Stimulated activated CD8-positive, alpha-beta memory T cell treated with anti-CD3 and anti-CD28 coated beads, Interleukin-4, amount 100 ng/mL, for 24 hours (primary cell): Measurements from ENCODE around the gene ADGRL2.

ENCODE experiments used
- DNase-seq: peaks from one replicate; pipeline ENCODE4 v3.0.0-alpha.2; 2020; ENCODE audit warnings: low read depth

ADGRL2 gene

DNA sequence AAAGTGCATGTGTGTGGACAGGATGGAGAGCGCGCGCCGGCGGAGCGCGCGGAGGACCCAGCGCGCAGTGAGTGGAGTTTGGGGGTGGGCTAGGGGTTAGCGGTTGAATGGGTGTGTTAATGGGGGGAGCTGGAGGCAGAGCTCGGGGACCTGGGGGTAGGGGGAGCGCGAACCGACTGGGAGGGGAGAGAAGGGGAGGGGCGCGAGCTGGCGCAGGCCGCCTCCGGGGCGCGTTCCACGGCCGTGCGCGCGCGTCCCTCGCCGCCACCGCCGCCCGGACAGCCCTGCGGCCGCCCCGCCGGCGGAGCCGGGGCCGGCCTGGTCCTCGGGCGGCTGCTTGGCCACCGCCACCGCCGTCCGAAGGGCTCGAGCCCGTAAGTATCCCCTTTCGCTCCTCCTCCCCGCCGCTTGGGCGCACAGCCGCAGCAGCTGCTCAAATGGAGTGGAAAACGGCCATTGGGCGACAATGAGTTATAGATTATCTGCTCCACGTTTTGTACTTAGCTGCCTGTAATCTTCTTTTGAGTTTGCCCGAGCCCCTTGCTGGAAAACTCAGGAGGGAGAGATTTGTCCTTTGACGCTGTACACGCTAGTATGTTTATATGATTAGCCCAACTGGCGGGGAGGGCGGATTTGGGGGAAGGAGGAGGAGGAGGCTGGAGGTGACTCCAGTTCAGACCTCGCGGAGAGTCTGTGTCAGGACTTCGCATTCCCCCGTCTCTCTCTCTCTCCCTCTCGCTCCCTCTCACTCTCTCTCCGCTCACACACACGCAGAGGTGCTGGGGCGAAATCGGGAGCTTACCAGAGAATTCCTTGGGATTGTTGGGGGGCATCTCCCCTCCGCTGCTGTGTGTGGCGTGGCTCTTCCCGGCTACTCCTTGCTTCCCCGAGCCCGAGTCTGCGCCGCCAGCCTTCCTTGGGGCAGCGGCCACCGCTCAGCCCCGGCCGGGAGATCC, at the start of gene ADGRL2:
TSS of gene ADGRL2 (plus strand) at position 240 of the 956 bp plus-strand sequence. CDS start 36,051 bp downstream, outside the sequence.
- DNase-seq = no peak

DNA sequence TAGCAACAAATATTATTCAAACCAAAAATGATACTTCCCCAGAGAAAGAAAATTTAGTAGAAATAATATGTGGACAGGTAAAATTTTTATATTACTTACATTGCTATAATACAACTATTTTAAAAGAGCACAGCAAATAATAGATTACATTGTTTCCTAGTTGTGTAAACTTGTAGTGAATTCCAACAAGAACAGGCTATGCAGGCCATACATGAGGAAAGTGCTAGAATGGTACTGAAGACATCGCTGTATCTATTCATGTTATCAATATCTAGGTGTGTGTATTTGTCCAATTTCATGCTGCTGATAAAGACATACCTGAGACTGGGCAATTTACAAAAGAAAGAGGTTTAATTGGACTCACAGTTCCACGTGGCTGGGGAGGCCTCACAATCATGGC, 47.9 kb upstream of the ADGRL2 start:
- DNase-seq = no peak

DNA sequence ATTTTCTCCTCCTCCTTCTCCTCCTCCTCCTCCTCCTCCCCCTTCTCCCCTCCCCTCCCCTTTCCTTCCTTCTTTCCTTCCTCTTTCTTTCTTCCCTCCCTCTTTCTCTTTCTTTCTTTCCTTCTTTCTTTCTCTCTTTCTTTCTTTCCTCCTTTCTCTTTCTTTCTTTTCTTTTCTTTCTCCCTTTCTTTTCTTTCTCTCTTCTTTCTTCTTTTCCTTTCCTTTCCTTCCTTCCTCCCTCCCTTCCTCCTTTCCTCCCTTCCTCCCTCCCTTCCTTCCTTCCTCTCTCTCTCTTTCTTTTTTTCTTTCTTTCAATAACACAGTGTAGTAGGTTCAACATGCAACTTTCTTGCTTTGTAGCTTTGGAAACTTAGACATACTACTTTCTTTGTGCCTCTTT, 46.3 kb upstream of the ADGRL2 start:
- DNase-seq = no peak

DNA sequence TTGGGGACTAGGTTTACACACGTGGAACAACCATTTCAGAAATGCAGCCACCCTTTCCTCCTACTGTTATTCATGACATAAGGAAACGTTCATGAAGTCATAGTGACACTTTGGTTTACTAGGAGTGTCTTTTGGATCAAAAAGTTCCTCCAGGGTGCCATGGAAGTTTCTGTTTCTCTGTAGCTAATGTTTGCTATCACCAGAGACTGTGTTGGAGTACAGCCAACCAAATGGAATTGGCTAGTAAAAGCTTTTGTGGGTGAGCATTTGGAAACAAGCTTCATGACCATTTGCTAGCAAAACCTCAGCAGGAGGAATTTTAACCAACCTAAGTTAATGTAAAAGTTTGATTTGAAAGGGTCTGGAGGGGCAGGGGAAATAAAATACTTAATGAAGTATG, 43.9 kb upstream of the ADGRL2 start:
- DNase-seq = no peak

DNA sequence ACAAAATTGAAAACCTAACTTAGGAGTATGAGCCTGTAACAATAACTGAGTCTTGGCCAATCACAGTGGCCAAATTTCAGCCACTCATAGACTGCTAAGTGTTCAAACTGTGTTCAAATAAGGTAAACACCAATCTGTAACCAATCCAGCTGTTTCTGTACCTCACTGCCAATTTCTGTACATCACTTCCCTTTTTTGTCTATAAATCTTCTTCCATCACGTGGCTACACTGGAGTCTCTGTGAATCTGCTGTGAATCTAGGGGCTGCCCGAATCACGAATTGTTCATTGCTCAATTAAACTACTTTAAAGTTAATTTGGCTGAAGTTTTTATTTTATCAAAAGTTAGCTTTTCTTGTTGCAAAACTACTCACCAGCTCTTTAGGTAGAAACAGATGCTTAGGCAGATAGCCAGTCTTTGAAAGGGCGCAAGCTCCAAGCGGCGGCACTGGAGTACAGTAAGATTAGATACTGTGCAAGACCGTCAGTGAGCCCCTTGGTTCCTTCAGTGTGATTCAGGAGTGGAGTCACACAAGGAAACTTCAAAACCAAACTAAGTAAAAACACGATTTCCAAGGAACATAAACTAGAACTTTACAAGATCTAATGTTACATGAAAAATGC, 43.2 kb upstream of the ADGRL2 start:
- DNase-seq = no peak

DNA sequence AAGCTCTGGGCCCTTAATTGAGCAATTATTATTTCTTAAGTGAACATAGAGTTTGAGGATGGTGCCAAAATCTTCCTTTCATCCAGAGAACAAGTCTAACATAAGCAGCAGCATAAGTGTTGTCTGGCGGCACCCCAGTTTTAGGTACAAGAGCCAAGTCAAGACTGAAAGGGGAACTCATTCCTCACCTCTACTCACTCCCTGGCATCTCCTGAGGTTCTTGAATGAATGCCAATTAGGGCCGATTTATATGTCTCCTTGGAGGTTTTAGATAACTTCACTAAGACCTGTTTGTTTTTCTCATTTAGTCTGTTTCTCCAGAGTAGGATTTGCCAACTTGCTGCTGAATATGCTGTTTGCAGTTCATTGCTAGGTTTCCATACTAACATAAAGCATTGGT, 42.6 kb upstream of the ADGRL2 start:
- no peak for DNase-seq

DNA sequence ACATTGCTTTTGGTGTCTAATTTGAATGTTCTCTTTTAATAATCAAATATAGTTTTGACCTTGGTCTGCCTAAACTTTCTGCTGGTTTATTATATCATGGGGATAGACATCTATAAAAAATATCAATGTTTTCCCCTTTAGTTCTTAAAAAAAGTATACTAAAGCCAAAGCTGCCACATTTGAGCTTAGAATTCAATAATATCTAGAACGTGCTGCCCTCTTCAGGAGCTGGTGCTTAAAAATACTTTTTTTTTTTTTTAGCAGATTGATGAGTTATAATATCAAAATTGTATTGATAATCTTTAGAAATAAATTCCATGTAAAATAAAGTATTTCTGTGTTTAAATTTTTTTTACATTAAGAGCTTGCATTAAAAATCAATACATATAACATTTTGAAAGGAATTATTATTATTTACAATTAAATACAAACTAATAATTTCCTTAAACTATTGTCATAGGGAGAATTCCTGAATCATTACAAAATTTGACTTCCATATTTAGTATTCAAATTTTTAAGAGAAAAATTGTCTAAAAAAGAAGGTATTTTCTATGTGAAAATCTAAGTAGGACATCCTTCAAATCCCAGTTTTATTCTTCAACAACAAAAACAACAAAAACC, 40.1 kb upstream of the ADGRL2 start:
- DNase-seq = no peak

DNA sequence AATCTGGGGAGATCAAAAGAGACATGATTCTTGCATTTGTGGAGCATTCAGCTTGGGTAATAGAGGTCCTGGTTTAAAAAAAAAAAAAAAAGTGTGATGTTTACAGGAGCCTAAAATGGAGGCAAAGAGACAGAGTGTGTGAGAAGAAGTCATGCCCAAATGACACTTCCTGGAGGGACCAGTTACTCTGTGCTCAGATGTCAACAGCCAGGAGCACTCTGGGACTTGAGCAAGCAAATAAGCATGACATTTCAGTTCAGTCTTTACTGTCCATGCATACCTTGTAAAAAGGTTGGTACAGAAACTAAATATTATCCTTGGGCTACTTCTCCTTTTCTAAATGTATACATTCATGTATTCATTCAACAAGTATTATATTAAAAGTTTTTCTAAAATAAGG, 25.2 kb upstream of the ADGRL2 start:
- no peak for DNase-seq

DNA sequence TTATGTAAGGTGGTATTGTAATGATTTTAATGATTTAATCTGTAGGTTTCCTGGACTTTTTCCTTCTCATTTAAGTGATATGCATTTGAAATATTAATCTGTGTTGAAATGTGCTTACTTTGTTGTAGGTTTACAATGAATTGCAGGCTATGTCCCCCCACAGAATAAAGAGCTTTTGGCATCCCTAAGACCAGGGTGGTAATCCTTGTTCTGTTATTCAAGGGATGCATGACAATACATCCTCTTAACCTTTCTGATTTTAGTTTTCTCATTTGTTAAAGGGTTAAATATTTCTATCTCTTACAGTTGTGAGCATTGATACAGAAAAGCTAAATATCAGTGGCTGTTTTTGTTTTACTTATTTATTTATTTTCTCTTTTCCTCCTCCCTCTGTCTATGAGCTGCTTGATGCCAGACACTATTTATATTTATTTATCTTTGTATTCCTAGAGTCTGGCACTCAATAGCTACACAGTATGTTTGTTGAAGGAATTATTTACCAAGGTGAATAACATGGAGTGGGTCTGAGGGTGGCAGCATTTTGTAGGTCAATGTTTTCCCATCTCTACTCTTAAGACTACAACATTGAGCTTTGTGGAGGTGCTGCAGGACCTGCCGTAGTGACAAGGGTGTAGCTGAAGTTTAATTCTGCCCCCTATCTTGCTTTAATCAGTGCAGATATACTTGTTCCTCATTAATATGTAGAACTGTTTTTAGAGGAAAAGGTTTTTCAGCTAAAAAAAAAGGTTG, 19.9 kb upstream of the ADGRL2 start:
- no peak for DNase-seq

DNA sequence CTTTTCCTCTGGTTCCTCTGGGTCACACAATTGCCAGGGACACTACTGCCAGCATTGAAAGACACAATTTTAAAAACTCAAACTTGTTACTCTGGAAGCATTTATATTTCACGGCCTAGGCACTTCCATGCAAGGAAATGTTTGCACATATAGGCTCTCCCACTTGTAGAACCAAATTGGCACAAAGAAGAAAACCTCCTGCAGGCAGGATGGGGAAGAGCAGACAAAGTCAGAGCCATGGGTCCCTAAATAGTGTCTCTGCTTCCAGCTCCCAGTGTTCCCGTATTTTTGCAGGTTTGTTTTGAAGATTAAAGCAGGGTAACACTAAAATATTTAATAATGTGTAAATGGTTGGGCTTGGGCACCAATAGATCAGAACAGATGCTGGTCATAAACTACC, 19.0 kb upstream of the ADGRL2 start:
- no peak for DNase-seq

DNA sequence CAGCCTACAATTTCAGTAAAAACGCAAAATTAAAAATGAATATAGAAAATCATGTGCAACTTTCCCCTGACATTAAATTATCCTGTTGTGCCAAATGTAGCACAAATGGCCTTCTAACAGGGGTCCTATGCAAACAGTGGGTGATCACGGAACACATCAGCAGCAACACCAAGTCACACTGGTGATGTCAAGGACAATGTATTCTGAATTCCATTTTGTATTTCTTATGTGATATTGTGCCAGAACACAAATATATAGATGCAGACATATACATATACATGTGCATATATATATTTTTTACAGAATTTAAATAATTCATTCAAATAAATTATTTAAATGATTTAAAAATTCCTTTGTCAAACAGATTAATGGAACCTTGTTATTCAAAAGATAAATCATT, 8.6 kb upstream of the ADGRL2 start:
- no peak for DNase-seq

DNA sequence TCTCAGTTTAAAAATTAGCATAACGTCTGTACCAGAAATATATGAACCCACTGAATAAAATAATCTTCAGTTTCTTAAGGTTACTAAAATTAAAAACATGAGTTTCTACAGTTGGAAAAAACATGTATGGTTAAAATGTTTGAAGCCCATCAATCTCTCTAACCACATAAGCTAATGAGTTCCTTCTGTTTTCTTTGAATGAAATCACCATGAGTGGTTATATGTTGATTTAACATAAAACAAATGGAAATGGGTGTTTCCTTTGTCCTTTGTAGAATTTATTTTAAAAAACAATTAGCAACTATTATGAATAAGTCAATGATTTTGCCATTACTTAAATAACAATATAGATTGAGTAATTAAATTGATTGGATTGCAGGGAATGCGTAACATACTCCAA, 3.0 kb upstream of the ADGRL2 start:
- no peak for DNase-seq

DNA sequence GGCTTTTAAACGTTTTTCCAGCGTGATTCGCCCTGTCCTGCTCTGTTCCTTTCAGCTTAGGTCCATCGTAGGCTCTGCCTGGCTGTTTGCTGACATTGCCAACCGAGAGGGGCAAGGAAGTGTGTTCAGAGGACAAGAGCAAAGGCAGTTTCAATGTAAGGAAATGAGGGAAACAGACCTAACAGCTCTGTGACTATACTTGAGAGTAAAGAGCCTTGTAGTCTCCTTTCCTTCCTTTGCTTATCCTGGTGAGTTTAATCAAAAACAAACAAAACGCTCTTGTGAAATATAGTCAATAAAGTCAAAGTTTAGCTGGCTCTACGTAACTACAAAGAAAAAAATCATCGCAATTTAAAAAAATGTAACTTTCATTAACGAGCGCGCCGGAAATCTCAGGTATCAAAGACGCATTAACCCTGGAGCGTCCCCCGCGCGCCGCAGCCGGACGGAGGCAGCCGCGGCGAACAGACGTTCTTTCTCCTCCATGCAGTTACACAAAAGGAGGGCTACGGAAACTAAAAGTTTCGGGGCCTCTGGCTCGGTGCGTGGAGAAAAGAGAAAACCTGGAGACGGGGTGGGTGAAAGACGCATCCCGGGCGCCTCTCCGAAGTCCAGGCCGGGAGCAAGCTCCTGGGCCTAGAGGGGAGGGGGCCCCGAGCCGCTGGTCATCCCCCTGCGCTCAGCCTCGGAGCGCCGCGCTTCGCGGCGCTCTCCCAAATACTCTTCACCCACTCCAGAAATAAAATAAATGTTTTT, 617 bp upstream of the ADGRL2 start:
- DNase-seq = no peak

DNA sequence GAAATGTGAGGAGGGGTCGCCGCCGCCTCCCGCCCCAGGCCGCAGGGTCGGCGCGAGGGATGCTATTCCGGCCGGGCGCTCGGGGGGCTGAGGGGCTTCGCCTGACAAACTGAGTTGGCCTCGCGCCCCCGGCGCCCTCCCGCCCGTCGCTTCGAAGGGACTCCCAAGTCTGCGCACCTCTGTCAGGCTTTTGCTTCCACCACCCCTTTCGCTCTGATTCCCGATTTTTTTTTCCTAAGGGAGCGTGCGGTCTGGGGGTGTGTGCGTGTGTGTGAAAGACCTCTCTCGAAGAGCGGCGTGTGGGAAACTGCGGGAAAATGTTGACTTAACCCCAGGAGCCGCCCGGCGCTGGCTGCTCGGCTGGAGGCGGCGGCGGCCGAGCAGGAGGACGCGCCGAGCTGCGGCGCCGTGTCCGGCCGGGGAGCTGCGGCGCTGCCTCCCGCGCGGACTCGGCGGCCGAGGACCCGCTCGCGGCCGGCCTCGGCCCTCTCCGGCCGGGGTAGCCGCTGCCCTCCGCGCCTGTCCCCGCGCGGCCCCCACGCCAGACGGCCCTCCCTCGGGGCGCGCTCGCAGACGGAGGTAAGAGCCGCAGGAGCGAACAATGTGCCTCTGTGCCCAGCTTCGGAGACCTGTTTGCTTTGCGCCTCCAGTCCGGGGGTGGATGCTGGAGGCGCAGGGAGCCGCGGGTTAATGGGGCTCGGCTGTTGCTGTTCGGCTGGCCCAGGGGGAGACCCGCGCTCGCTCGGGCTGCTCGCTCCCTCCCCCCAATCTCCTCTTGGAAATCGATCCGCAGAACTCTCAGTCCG, 1.1 kb downstream of the ADGRL2 start:
- no peak for DNase-seq

DNA sequence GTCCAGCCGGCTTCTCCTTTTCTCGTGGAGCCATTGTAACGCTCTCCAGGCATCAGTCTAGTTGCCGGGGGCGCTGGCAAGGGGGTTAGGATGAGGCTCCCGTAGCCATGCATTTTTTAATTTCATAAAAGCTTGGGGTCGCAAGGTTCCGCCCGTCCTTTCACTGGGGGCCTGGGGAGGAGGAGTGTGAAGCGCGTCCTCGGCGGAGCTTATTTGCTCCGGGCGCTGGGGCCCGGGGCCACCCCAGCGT, 1.6 kb downstream of the ADGRL2 start:
- DNase-seq = no peak

DNA sequence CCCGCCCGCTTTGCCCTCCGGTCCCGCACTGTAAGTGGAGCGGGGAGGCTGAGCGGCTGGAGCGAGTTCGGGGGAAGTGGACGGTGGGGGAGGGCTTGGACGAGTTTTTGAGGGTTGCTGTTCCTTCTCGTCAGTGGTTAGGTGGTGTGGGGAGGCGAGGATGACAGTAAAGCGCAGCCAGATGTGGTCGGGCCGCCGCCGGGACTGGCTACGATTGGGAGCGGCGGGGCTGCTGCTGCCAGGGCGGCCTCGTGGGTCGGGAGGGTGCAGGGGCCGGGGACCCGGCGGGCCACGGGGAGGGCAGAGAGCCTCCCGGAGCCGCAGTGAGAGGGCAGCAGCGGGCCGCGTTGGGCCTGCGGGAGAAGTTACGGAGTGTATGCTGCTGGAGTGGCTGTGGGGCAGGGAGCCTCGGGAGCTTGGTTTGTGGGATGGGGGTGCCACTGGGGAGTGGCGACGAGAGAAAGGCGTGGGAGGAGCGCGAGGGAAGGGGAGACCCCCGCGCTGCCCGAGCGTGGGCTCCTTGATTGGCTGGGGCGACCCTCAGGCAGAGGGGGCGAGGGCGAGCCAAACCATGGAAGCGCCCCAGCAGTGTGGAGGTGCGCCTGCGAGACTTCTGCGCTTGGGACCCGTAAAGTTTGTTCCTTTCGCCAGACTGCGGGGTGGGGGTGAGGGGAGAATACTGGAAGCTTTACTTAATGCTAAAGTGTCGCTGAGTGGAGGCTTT, 2.1 kb downstream of the ADGRL2 start:
- DNase-seq = no peak

DNA sequence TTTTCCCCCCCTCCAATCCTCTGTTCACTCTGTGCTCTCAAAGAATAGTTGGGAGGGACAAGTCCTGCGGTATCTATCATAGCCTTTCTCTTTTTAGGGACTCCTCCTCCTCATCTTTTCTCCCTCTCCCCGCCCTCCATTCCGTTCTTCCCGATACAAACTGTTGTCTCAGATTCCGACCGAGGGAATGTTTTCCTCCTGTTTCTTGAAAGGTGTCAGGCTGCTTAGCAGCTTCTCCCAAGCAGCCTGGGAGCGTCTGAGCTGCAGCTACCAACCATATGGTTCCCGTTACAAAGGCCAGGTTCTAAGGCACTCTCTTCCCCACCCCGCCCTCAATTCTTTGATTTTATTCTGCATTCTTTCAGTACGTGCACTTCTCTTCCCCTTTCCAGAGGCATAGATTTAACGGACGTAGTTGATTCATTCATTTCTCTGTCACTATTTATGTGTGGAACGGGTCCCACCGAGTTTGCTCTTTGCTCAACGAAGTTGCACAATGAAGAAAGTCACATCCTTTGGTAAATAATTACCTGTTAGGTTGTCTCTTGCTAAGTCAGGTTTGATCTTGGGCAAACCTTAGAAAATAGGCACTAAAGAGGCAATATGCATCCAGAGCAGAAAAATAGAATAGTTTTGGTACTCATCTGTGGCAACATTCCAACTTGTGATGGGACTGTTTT, 2.8 kb downstream of the ADGRL2 start:
- no peak for DNase-seq

DNA sequence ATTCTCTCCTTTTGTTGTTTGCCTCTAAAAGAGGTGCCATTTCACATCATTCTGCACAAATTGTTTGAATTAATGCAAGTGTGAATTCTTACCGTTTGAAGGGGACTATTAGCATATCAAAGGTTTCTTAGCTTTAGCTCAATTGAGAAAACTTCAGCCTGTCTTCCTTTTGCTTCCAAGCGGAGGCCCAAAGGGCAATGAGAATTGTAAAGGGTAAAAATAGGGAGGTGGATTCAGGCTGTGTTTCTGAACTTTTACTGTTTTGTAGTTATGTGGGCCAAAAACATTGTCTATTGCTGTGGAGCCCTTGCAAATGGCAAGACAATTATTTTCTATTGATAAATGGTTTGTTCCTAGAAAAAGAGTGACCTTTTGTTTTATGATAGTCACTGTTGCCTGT, 3.6 kb downstream of the ADGRL2 start:
- DNase-seq = no peak

DNA sequence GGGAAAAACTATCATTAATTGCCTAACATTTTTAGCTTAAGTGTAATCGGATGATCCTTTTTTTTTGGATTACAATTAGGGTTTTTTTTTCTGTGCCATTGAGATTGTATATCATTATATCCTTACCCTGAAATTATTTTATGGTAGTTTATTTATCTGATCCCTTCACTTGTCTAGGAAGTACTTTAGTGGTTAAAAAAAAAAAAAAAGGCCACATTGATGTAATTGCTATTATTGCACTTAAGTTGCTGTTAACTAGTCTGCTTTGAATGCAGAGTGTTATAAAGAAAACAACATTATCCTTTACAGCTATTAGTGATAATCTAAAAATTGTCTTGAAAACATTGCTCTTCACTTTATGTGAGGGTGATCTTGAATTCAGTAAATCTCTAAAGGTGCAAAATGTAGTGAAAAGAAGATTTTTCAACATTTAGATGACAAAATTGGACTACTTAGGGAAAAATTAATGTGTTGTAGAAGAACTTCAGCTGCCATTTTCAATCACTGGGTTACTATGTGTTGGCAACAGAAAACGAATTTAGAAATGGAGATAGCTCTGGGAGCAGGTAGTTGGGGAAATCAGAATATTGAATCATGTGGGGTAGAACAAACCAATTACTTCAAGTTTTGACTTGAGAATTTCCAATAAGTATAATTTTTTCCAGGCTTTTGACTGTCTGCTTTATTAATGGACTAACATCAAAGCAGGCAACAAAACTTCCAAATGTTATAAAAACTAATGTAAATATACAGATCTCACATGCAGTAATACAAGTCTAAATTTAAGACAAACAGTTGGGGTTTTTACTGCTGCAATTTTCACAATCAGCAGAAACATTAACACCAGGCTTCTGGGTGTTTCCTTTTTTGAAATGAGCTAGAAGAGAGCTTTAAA, 5.0 kb downstream of the ADGRL2 start:
- no peak for DNase-seq
